ENCODE results near the gene GNG14. TPM values are rescaled to one million over a fixed set of nuclear protein-coding genes. Genes with fewer than 3 reads are reported as not detected.

The GNG14 gene
- total RNA-seq, 1 experiment from 2014 or later: not detected

DNA sequence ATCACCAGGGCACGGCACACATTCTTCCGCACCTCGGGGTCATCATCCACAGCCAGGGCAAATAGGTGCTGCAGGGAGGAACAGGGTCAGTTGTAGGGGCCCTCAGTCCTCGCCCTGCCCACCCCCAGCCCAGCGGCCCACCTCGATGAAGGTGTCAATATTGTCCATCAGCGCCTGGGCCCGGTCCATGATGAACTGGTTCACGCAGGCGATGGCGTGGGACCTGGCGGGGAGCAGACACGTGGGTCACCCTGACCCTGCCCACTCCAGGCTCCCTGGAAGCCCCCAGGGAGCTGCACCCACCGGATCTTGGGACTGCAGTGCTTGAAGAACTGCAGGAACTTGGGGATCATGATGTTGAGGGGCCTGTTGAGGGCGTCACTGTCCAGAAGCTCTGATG, 27.3 kb downstream of the GNG14 start:
- Histone ChIP-seq H3K23ac (ENCODE audit: insufficient read length, low read depth, low read length) (no peak overlapping the region), H3K4ac (ENCODE audit: low read depth, low read length) (no peak overlapping the region), H3K79me1 (ENCODE audit: insufficient read depth, low read depth, low read length, poor library complexity, severe bottlenecking) (peaks cover 5% of the 10 kb centered on the region), H2AK5ac (ENCODE audit: insufficient read length, low read length) (no peak overlapping the region), H4K5ac (ENCODE audit: insufficient read length, low read depth, low read length) (no peak overlapping the region), H2AFZ (ENCODE audit: low read length) (no peak overlapping the region), H3K79me2 (ENCODE audit: insufficient read depth, low read length) (peaks cover 6% of the 10 kb centered on the region; the same call in 1 of the 2 replicates), H4K8ac (replicated peaks; ENCODE audit: insufficient read length, low read depth, low read length) (no peak overlapping the region), H3T11ph (ENCODE audit: low read length) (no peak overlapping the region), H2BK15ac (ENCODE audit: low read depth, low read length) (no peak overlapping the region), H3K4me1 (ENCODE audit: insufficient read depth, low read length) (no peaks in the 10 kb centered on the region), H3K23me2 (ENCODE audit: insufficient read length, low read depth, low read length, poor library complexity, severe bottlenecking) (no peaks in the 10 kb centered on the region), H3K9ac (ENCODE audit: extremely low read depth, insufficient read length, low read length) (no peak overlapping the region), H4K20me1 (ENCODE audit: control insufficient read depth, insufficient read depth, insufficient read length) (no peaks in the 10 kb centered on the region), H2BK120ac (ENCODE audit: low read depth, low read length, poor library complexity, severe bottlenecking) (no peak overlapping the region), H3K9me3 (ENCODE audit: control insufficient read depth, low read depth, low read length) (no peaks in the 10 kb centered on the region), H2BK5ac (ENCODE audit: insufficient read length, low read length) (no peak overlapping the region), H3K27me3 (ENCODE audit: insufficient read depth, low read length) (no peaks in the 10 kb centered on the region), H3K56ac (ENCODE audit: insufficient read length, low read depth, low read length) (no peak overlapping the region), H3K27ac (ENCODE audit: insufficient read length, low read depth, low read length) (no peak overlapping the region), H4K91ac (ENCODE audit: insufficient read length, low read depth, low read length) (no peak overlapping the region), H3K18ac (ENCODE audit: insufficient read length, low read depth, low read length) (no peak overlapping the region), H2BK12ac (ENCODE audit: insufficient read length, low read depth, low read length) (no peak overlapping the region), H3K4me2 (ENCODE audit: insufficient read depth, insufficient read length, low read length) (no peak overlapping the region), H3K14ac (ENCODE audit: insufficient read depth, low read length) (no peak overlapping the region), H2BK20ac (ENCODE audit: low read depth, low read length, poor library complexity, severe bottlenecking) (no peak overlapping the region)
- WGBS (ENCODE audit: extremely low coverage, insufficient read length, low lambda C conversion rate): no CpG with 5 or more reads among the region's 15 CpGs
- Mint-ChIP-seq H3K27me3 (ENCODE audit: low read depth) (no peaks in the 10 kb centered on the region), H3K27ac (no peak overlapping the region), H3K4me3 (no peak overlapping the region), H3K9me3 (no peaks in the 10 kb centered on the region), H3K36me3 (ENCODE audit: insufficient read depth in 1 of 3, low read depth in 3 of 3) (peaks cover 62 to 85% (median 77%) of the 10 kb centered on the region in 3 experiments; a peak in 6 of 7 replicates), H3K4me1 (0 out of 4 replicates have a peak, but pooled peaks cover 0 to 2% of the 10 kb centered on the region in 2 experiments)
- DNase-seq: no peak
- TF ChIP-seq, protein P1, sequence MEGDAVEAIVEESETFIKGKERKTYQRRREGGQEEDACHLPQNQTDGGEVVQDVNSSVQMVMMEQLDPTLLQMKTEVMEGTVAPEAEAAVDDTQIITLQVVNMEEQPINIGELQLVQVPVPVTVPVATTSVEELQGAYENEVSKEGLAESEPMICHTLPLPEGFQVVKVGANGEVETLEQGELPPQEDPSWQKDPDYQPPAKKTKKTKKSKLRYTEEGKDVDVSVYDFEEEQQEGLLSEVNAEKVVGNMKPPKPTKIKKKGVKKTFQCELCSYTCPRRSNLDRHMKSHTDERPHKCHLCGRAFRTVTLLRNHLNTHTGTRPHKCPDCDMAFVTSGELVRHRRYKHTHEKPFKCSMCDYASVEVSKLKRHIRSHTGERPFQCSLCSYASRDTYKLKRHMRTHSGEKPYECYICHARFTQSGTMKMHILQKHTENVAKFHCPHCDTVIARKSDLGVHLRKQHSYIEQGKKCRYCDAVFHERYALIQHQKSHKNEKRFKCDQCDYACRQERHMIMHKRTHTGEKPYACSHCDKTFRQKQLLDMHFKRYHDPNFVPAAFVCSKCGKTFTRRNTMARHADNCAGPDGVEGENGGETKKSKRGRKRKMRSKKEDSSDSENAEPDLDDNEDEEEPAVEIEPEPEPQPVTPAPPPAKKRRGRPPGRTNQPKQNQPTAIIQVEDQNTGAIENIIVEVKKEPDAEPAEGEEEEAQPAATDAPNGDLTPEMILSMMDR (conservative IDR thresholded peaks at IDR 0.05): no peak
